Suprapubic skin (tissue), 4 donors: Measurements from ENCODE around the gene RPL10A. TPM values are rescaled to one million over a fixed set of nuclear protein-coding genes. Genes with fewer than 3 reads are reported as not detected.
A peak's percentile ranks its signal among the peaks of the same experiment; 100 is the strongest.

Experiments used
- DNase-seq, 2 donors: peaks; one replicate each; pipeline ENCODE4 v3.0.0-alpha.2; 2019; ENCODE audit warnings: low spot score in 2 of 2
- H3K27ac ChIP-seq: fragments of 200-600 bp; sonication (generic); one replicate; pipeline ENCODE4 v1.5.1; 2019
- H3K27me3 ChIP-seq: fragments of 200-600 bp; sonication (generic); one replicate; pipeline ENCODE4 v1.5.1; 2019
- H3K36me3 ChIP-seq: fragments of 200-600 bp; sonication (generic); one replicate; pipeline ENCODE4 v1.5.1; 2019
- H3K4me1 ChIP-seq: fragments of 200-600 bp; sonication (generic); one replicate; pipeline ENCODE4 v1.5.1; 2019
- H3K4me3 ChIP-seq: fragments of 200-600 bp; sonication (generic); one replicate; pipeline ENCODE4 v1.5.1; 2019; ENCODE audit warnings: mild to moderate bottlenecking
- H3K9me3 ChIP-seq: fragments of 200-600 bp; sonication (generic); one replicate; pipeline ENCODE4 v1.5.1; 2019
- EP300 ChIP-seq: sonication (generic); formaldehyde crosslinking; IDR thresholded peaks from one replicate; pipeline ENCODE4 v1.6.1; 2017; ENCODE audit warnings: antibody characterized with exemption
- POLR2A ChIP-seq, 2 donors: fragments of 450-650 bp; IDR thresholded peaks; one replicate each; pipeline ENCODE4 v1.6.1; 2017; ENCODE audit warnings: antibody characterized with exemption in 2 of 2, mild to moderate bottlenecking in 2 of 2, moderate library complexity in 2 of 2
- POLR2AphosphoS5 ChIP-seq, 3 donors: sonication (generic); formaldehyde crosslinking; IDR thresholded peaks; one replicate each; pipeline ENCODE4 v1.6.1; 2017; ENCODE audit warnings: antibody characterized with exemption in 3 of 3
- WGBS: methylation state at CpG from one replicate; pipeline ENCODE4 v1.1.5; 2018; 5-methylcytosine and 5-hydroxymethylcytosine counted together
- total RNA-seq, 4 donors: library from RNA; depleted of rRNA; stranded (reverse); fragments of >200 nt; gene quantifications; one replicate each; pipeline ENCODE4 v1.1.0, GENCODE V29; 2016
- TF ChIP-seq, protein P1 (sequence below), 2 donors: fragments of 200-600 bp in 1 of 2; fragments of 450-650 bp in 1 of 2; sonication (generic) in 1 of 2; IDR thresholded peaks; one replicate each; pipeline ENCODE4 v1.5.1; 2016 to 2019; ENCODE audit warnings: antibody characterized with exemption in 2 of 2, mild to moderate bottlenecking in 1 of 2, moderate library complexity in 1 of 2

The RPL10A gene
- total RNA-seq, 4 donors from 2014 or later: 1,092 to 2,148 (median 1,858) TPM

DNA sequence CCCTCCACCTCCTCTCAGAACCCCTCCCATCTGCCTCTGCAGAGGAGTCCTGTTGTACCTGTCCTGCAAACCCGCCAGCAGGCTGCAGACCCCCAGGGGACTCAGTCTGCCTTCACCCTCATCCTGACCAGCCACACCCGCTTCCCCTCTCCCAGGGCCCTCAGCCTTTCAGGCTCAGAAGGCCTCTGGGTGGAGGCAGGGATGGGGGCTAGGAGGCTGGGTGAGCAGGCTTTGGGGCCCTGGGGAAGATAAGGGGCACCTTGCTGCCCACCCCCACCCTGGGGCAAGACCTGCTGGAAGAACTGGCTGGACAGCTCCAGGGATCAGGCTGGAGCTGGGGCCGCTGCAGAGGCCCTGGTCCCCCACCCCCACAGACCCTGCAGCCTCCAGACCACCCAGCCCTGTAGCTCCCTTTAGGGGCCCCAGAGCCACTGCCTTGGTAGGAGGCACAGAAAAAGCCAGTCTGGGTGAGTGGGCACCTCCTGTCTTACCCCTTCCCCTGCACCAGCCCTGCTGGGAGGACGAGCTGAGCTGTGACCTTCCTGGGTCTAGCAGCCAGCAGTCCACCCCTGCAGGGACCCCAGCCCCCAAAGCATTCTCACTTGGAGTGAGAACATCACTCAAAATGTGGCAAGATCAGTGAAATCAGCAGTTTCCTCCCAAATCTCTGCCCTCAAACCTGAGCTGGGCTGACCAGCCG is 23.5 kb downstream of the RPL10A start:
- WGBS: 80% methylated on average over 3 of the region's 5 CpGs
- H3K36me3 ChIP-seq: no peaks in the 10 kb centered on the region
- H3K27ac ChIP-seq: peak overlapping the region; percentile 24
- TF ChIP-seq EP300: no peak
- no peak for TF ChIP-seq POLR2A (IDR thresholded peaks at IDR 0.05)
- TF ChIP-seq, protein P1, sequence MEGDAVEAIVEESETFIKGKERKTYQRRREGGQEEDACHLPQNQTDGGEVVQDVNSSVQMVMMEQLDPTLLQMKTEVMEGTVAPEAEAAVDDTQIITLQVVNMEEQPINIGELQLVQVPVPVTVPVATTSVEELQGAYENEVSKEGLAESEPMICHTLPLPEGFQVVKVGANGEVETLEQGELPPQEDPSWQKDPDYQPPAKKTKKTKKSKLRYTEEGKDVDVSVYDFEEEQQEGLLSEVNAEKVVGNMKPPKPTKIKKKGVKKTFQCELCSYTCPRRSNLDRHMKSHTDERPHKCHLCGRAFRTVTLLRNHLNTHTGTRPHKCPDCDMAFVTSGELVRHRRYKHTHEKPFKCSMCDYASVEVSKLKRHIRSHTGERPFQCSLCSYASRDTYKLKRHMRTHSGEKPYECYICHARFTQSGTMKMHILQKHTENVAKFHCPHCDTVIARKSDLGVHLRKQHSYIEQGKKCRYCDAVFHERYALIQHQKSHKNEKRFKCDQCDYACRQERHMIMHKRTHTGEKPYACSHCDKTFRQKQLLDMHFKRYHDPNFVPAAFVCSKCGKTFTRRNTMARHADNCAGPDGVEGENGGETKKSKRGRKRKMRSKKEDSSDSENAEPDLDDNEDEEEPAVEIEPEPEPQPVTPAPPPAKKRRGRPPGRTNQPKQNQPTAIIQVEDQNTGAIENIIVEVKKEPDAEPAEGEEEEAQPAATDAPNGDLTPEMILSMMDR (IDR thresholded peaks at IDR 0.05): no peak
- TF ChIP-seq POLR2AphosphoS5 (IDR thresholded peaks at IDR 0.05): no peak
- H3K4me1 ChIP-seq: peaks cover 93% of the 10 kb centered on the region
- H3K27me3 ChIP-seq: no peaks in the 10 kb centered on the region
- H3K4me3 ChIP-seq: peak overlapping the region; percentile 4
- no peaks in the 10 kb centered on the region for H3K9me3 ChIP-seq
- DNase-seq: no peak

DNA sequence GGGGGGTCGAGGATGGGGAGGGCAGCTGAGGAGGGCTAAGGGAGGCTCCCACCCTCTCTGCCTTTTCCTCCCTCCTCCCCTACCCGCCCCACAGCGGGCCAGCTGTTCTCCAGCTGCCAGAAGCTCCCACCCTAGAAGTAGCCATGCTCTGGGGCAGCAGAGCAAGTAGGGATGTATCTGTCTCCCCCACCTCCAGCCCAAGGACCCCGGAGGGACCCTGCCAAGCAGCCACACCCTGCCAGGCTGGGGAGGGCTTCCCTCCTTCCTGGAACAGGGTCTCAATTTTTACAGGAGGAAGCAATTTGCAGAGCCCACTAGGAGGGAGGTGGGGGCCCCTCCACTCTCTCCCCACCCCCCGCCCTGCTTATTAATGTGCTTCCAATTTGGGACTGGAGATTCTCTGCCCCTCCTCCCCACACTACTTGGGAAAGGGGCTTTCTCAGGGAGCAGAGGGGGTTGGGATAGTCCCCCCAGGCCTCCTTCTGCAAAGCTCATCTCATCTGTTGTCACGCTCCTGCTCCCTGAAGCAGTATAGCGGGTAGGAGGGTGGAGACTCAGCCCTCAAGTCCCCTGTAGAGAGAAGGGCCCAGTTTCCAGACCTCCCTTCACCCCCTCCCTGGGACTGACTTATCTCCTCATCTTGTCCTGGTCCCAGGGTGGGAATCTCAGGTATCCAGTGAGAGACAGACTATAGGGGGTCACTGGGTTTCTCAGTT is 24.2 kb downstream of the RPL10A start:
- WGBS: 35% methylated on average over 4 of the region's 7 CpGs
- peaks cover 87% of the 10 kb centered on the region for H3K4me1 ChIP-seq
- DNase-seq: no peak
- no peak overlapping the region for H3K4me3 ChIP-seq
- TF ChIP-seq POLR2AphosphoS5 (IDR thresholded peaks at IDR 0.05): no peak
- TF ChIP-seq, protein P1 (IDR thresholded peaks at IDR 0.05): no peak
- no peak for TF ChIP-seq POLR2A (IDR thresholded peaks at IDR 0.05)
- no peaks in the 10 kb centered on the region for H3K9me3 ChIP-seq
- H3K27ac ChIP-seq: peak overlapping the region; percentile 24
- no peaks in the 10 kb centered on the region for H3K36me3 ChIP-seq
- no peaks in the 10 kb centered on the region for H3K27me3 ChIP-seq

DNA sequence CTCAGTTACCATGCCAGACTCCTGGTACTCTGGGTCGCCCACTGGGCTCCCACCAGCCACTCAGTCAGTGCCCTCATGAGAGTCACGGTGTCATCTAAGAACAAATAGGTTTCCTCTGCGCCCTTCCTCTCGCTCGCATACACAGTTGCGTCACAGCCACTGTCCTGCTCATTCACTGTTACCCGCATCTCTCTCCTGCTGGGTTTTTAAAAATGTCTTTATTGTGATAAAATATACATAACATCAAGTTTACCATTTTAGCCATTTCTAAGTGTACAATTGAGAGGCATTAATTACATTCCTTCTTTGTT is 24.7 kb downstream of the RPL10A start:
- Histone ChIP-seq H3K4me3 (no peak overlapping the region), H3K27me3 (no peaks in the 10 kb centered on the region), H3K9me3 (no peaks in the 10 kb centered on the region), H3K4me1 (peaks cover 87% of the 10 kb centered on the region), H3K36me3 (no peaks in the 10 kb centered on the region), H3K27ac (no peak overlapping the region)
- WGBS: 79% methylated on average over 7 of the region's 7 CpGs
- TF ChIP-seq EP300 (no peak), POLR2AphosphoS5 (IDR thresholded peaks at IDR 0.05) (no peak), POLR2A (IDR thresholded peaks at IDR 0.05) (no peak)
- TF ChIP-seq, protein P1 (IDR thresholded peaks at IDR 0.05): no peak
- DNase-seq: no peak

DNA sequence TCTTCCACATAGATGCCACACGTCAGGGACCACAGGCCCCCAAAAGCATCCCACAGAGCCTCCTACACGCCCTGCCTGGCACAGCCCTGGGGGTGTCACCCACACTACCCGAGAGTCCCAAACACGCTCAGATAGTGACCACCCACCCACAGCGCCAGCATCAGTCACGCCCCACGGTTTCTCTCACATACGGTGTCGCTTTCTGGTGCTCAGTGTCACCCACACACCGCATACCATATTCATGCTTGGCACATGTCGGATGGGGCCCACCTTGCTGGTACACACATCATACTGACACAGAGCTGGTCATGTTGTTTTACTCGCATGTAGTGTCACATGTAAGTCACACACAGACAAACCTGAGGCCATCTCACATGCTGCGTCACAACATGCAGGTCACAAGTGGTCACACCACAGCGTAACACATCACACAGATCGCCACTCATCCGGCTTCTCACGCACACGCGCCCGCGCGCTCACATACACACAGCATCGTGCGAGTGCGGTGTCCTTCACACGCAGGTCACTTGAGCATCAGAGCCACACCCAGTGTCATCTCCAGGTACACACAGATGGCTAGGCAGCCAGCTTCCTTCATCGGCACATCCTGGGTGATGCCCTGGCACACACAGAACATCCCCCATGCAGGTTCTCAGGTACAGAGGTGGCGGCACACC is 25.2 kb downstream of the RPL10A start:
- Histone ChIP-seq H3K4me3 (no peak overlapping the region), H3K9me3 (no peaks in the 10 kb centered on the region), H3K27me3 (no peaks in the 10 kb centered on the region), H3K4me1 (peaks cover 87% of the 10 kb centered on the region), H3K27ac (no peak overlapping the region), H3K36me3 (no peaks in the 10 kb centered on the region)
- no peak for DNase-seq
- TF ChIP-seq POLR2A (IDR thresholded peaks at IDR 0.05): no peak
- TF ChIP-seq EP300: no peak
- TF ChIP-seq, protein P1 (IDR thresholded peaks at IDR 0.05): no peak
- no peak for TF ChIP-seq POLR2AphosphoS5 (IDR thresholded peaks at IDR 0.05)
- WGBS: 73% methylated on average over 26 of the region's 28 CpGs

DNA sequence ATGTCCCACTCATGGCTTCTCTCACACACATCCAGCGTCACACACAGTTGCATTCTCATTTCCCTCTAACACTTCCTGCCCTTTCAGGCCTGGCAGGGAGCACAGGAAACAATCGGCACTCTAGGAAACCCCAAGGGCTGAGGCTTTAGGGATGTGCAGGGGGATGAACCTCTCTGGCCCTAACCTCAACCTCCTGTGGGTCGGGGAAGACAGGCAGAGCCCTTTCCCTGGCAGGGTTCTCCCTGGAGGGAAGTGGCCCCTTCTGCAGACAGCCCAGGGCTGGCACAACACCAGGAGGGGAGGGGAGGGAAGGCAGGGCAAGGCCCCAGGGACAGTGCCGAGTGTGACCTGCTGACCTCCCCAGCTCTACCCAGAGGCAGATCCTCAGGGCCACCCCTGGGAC is 26.0 kb downstream of the RPL10A start:
- Histone ChIP-seq H3K27ac (peak overlapping the region; percentile 10), H3K9me3 (no peaks in the 10 kb centered on the region), H3K36me3 (no peaks in the 10 kb centered on the region), H3K4me3 (peak overlapping the region; percentile 15), H3K4me1 (peaks cover 84% of the 10 kb centered on the region), H3K27me3 (no peaks in the 10 kb centered on the region)
- WGBS: 17% methylated on average over 4 of the region's 4 CpGs
- no peak for DNase-seq
- TF ChIP-seq POLR2A (IDR thresholded peaks at IDR 0.05) (no peak), POLR2AphosphoS5 (IDR thresholded peaks at IDR 0.05) (no peak), EP300 (no peak)
- TF ChIP-seq, protein P1 (IDR thresholded peaks at IDR 0.05): no peak
